H9 (cell line): ENCODE results near the gene PPM1H. TPM values are rescaled to one million over a fixed set of nuclear protein-coding genes. Genes with fewer than 3 reads are reported as not detected.

ENCODE experiments used
- DNase-seq: peaks from one replicate; pipeline ENCODE4 v3.0.0-alpha.2; 2017
- H2AFZ ChIP-seq: one replicate; pipeline ENCODE4 v1.6.1; 2013; ENCODE audit warnings: mild to moderate bottlenecking, low read length, control low read depth, moderate library complexity
- H2AK5ac ChIP-seq: 2 replicates; pipeline ENCODE4 v1.6.1; 2013; ENCODE audit warnings: low read length, control low read depth, mixed read lengths; ENCODE audit not compliant: insufficient read length
- H2BK120ac ChIP-seq: one replicate; pipeline ENCODE4 v1.6.1; 2013; ENCODE audit warnings: low read depth, mild to moderate bottlenecking, low read length, control low read depth, inconsistent platforms; ENCODE audit not compliant: poor library complexity, severe bottlenecking
- H2BK12ac ChIP-seq: 2 replicates; pipeline ENCODE4 v1.6.1; 2013; ENCODE audit warnings: low read length, control low read depth, mixed read lengths, low read depth; ENCODE audit not compliant: insufficient read length
- H2BK15ac ChIP-seq: 2 replicates; pipeline ENCODE4 v1.6.1; 2013; ENCODE audit warnings: low read depth, low read length, control low read depth
- H2BK20ac ChIP-seq: one replicate; pipeline ENCODE4 v1.6.1; 2013; ENCODE audit warnings: low read depth, mild to moderate bottlenecking, low read length, control low read depth, inconsistent platforms; ENCODE audit not compliant: poor library complexity, severe bottlenecking
- H2BK5ac ChIP-seq: 2 replicates; pipeline ENCODE4 v1.6.1; 2013; ENCODE audit warnings: low read length, control low read depth, mixed read lengths; ENCODE audit not compliant: insufficient read length
- H3K14ac ChIP-seq: 2 replicates; pipeline ENCODE4 v1.6.1; 2013; ENCODE audit warnings: low read length, control low read depth; ENCODE audit not compliant: insufficient read depth
- H3K18ac ChIP-seq: 2 replicates; pipeline ENCODE4 v1.6.1; 2013; ENCODE audit warnings: low read depth, mild to moderate bottlenecking, mixed read lengths, low read length, control low read depth; ENCODE audit not compliant: insufficient read length
- H3K23ac ChIP-seq: 2 replicates; pipeline ENCODE4 v1.6.1; 2013; ENCODE audit warnings: low read length, control low read depth, mixed read lengths, low read depth; ENCODE audit not compliant: insufficient read length
- H3K23me2 ChIP-seq: 2 replicates; pipeline ENCODE4 v1.6.1; 2013; ENCODE audit warnings: low read depth, mild to moderate bottlenecking, mixed read lengths, low read length, control low read depth; ENCODE audit not compliant: insufficient read length, poor library complexity, severe bottlenecking
- H3K27ac ChIP-seq: 2 replicates; pipeline ENCODE4 v1.5.1; 2013; ENCODE audit warnings: low read length, control low read depth, mixed read lengths, low read depth; ENCODE audit not compliant: insufficient read length
- H3K27me3 ChIP-seq: 2 replicates; pipeline ENCODE4 v1.6.1; 2013; ENCODE audit warnings: low read length, control low read depth, inconsistent platforms; ENCODE audit not compliant: insufficient read depth
- H3K4ac ChIP-seq: 2 replicates; pipeline ENCODE4 v1.6.1; 2013; ENCODE audit warnings: low read depth, mild to moderate bottlenecking, control low read depth, inconsistent platforms, low read length, moderate library complexity
- H3K4me1 ChIP-seq: 2 replicates; pipeline ENCODE4 v1.6.1; 2013; ENCODE audit warnings: low read length, control low read depth, inconsistent platforms; ENCODE audit not compliant: insufficient read depth
- H3K4me2 ChIP-seq: 2 replicates; pipeline ENCODE4 v1.6.1; 2013; ENCODE audit warnings: low read length, control low read depth, mixed read lengths; ENCODE audit not compliant: insufficient read length, insufficient read depth
- H3K56ac ChIP-seq: 2 replicates; pipeline ENCODE4 v1.6.1; 2013; ENCODE audit warnings: low read depth, mild to moderate bottlenecking, mixed read lengths, low read length, control low read depth; ENCODE audit not compliant: insufficient read length
- H3K79me1 ChIP-seq: 2 replicates; pipeline ENCODE4 v1.6.1; 2013; ENCODE audit warnings: low read depth, mild to moderate bottlenecking, moderate library complexity, low read length, control low read depth, inconsistent platforms; ENCODE audit not compliant: insufficient read depth, poor library complexity, severe bottlenecking
- H3K79me2 ChIP-seq: 2 replicates; pipeline ENCODE4 v1.6.1; 2013; ENCODE audit warnings: low read length, control low read depth, inconsistent platforms; ENCODE audit not compliant: insufficient read depth
- H3K9ac ChIP-seq: 2 replicates; pipeline ENCODE4 v1.6.1; 2013; ENCODE audit warnings: low read length, control low read depth, mixed read lengths; ENCODE audit not compliant: insufficient read length; ENCODE audit errors: extremely low read depth
- H3K9me3 ChIP-seq: one replicate; pipeline ENCODE4 v1.6.1; 2013; ENCODE audit warnings: low read depth, low read length, inconsistent platforms; ENCODE audit not compliant: control insufficient read depth
- H3T11ph ChIP-seq: one replicate; pipeline ENCODE4 v1.6.1; 2013; ENCODE audit warnings: mild to moderate bottlenecking, low read length, control low read depth, inconsistent platforms
- H4K20me1 ChIP-seq: one replicate; pipeline ENCODE4 v1.6.1; 2013; ENCODE audit not compliant: control insufficient read depth, insufficient read length, insufficient read depth
- H4K5ac ChIP-seq: 2 replicates; pipeline ENCODE4 v1.6.1; 2013; ENCODE audit warnings: low read depth, mild to moderate bottlenecking, mixed read lengths, low read length, control low read depth; ENCODE audit not compliant: insufficient read length
- H4K8ac ChIP-seq: replicated peaks from 2 replicates; pipeline ENCODE4 v1.6.1; 2013; ENCODE audit warnings: low read length, control low read depth, mixed read lengths, low read depth; ENCODE audit not compliant: insufficient read length
- H4K91ac ChIP-seq: 2 replicates; pipeline ENCODE4 v1.6.1; 2013; ENCODE audit warnings: low read depth, mild to moderate bottlenecking, moderate library complexity, mixed read lengths, low read length, control low read depth; ENCODE audit not compliant: insufficient read length
- H3K27ac Mint-ChIP-seq, 3 experiments: 2 replicates in 2 of 3; 3 replicates in 1 of 3; pipeline ENCODE4 v1.8.0; 2020 to 2021; ENCODE audit warnings: mixed read lengths in 3 of 3, mild to moderate bottlenecking in 1 of 3, moderate library complexity in 1 of 3
- H3K27me3 Mint-ChIP-seq: 2 replicates; pipeline ENCODE4 v1.8.0; 2021; ENCODE audit warnings: low read depth, mild to moderate bottlenecking, moderate library complexity, mixed read lengths
- H3K36me3 Mint-ChIP-seq, 3 experiments: 2 replicates in 2 of 3; 3 replicates in 1 of 3; pipeline ENCODE4 v1.8.0; 2020 to 2021; ENCODE audit warnings: low read depth in 3 of 3, mixed read lengths in 3 of 3; ENCODE audit not compliant: insufficient read depth in 1 of 3
- H3K4me1 Mint-ChIP-seq, 2 experiments: 2 replicates each; pipeline ENCODE4 v1.8.0; 2020; ENCODE audit warnings: mixed read lengths in 2 of 2
- H3K4me3 Mint-ChIP-seq, 2 experiments: 2 replicates in 1 of 2; 3 replicates in 1 of 2; pipeline ENCODE4 v1.8.0; 2020 to 2021; ENCODE audit warnings: mild to moderate bottlenecking in 2 of 2, mixed read lengths in 2 of 2, moderate library complexity in 1 of 2
- H3K9me3 Mint-ChIP-seq, 2 experiments: 2 replicates in 1 of 2; 3 replicates in 1 of 2; pipeline ENCODE4 v1.8.0; 2020; ENCODE audit warnings: mild to moderate bottlenecking in 2 of 2, mixed read lengths in 2 of 2, moderate library complexity in 1 of 2
- CTCF ChIP-seq: fragments of 200-600 bp; sonication (generic); conservative IDR thresholded peaks from 3 replicates; pipeline ENCODE4 v1.8.0; 2021; ENCODE audit warnings: antibody characterized with exemption, mild to moderate bottlenecking
- WGBS: extraction: QIAGEN DNeasy Blood & Tissue Kit; methylation state at CpG from one replicate; pipeline ENCODE4 v1.1.7; 2013; ENCODE audit warnings: missing lambda C conversion rate, low lambda C conversion rate, mixed read lengths; ENCODE audit not compliant: insufficient read length; ENCODE audit errors: extremely low coverage; 5-methylcytosine and 5-hydroxymethylcytosine counted together
- total RNA-seq: library from RNA; stranded (reverse); gene quantifications from 2 replicates; pipeline ENCODE4 v1.2.1, GENCODE V29; 2021

The PPM1H gene
- total RNA-seq, 1 experiment from 2014 or later = 22.1 TPM

- no peak overlapping the region for H3K27ac ChIP-seq
- no peak overlapping the region for H2AFZ ChIP-seq
- H4K91ac ChIP-seq = no peak overlapping the region
- no peak overlapping the region for H2AK5ac ChIP-seq
- H4K20me1 ChIP-seq = no peaks in the 10 kb centered on the region
- no peaks in the 10 kb centered on the region for H3K79me2 ChIP-seq
- no peaks in the 10 kb centered on the region for H3K27me3 Mint-ChIP-seq
- H2BK12ac ChIP-seq = no peak overlapping the region
- H3K27ac Mint-ChIP-seq = no peak overlapping the region; a peak in 1 of 7 replicates
- H3K18ac ChIP-seq = no peak overlapping the region
- DNase-seq = no peak
- no peak overlapping the region for H3K23ac ChIP-seq
- H3K4me1 Mint-ChIP-seq = peaks cover 6 to 14% of the 10 kb centered on the region in 2 experiments
- H3K9ac ChIP-seq = no peak overlapping the region
- H3K4ac ChIP-seq = no peak overlapping the region
- no peak overlapping the region for H3K14ac ChIP-seq
- H3K4me3 Mint-ChIP-seq = no peak overlapping the region
- H2BK15ac ChIP-seq = no peak overlapping the region
- H2BK5ac ChIP-seq = no peak overlapping the region
- no peak overlapping the region for H2BK20ac ChIP-seq
- H3K36me3 Mint-ChIP-seq = peaks cover 4 to 7% (median 5%) of the 10 kb centered on the region in 3 experiments; a peak in 3 of 7 replicates
- WGBS = no CpG with 5 or more reads among the region's 4 CpGs
- H3K9me3 ChIP-seq = no peaks in the 10 kb centered on the region
- H2BK120ac ChIP-seq = no peak overlapping the region
- H3K79me1 ChIP-seq = peaks cover 9% of the 10 kb centered on the region
- no peak overlapping the region for H3K56ac ChIP-seq
- no peaks in the 10 kb centered on the region for H3K23me2 ChIP-seq
- no peak overlapping the region for H4K5ac ChIP-seq
- no peaks in the 10 kb centered on the region for H3K27me3 ChIP-seq
- H3K4me1 ChIP-seq = peaks cover 6% of the 10 kb centered on the region
- no peak for TF ChIP-seq CTCF
- no peak overlapping the region for H3T11ph ChIP-seq
- peaks cover 3% of the 10 kb centered on the region in 2 experiments; a peak in 3 of 5 replicates for H3K9me3 Mint-ChIP-seq
- no peak overlapping the region for H3K4me2 ChIP-seq
- no peak overlapping the region for H4K8ac ChIP-seq
Observed at GRCh38 chr12:62900686-62901272, 34.2 kb downstream of the PPM1H start.
